ENCODE measurements around the gene SOX30.

Gene SOX30

GRCh38 chr5:157607371-157608161 is 44.7 kb downstream of the SOX30 start:
- DNase-seq (ENCODE audit: low read depth): peak; percentile 70
- no peak for TF ChIP-seq CTCF (conservative IDR thresholded peaks at IDR 0.05; ENCODE audit: low read depth, low read length)
- H3K4me3 ChIP-seq (ENCODE audit: low read depth, low read length): no peak overlapping the region

- no peak for TF ChIP-seq CTCF (conservative IDR thresholded peaks at IDR 0.05; ENCODE audit: low read depth, low read length)
- DNase-seq (ENCODE audit: low read depth): no peak
- no peak overlapping the region for H3K4me3 ChIP-seq (ENCODE audit: low read depth, low read length)
These were observed 46.2 kb downstream of the SOX30 start for GRCh38 chr5:157606046-157606445.

- DNase-seq (ENCODE audit: low read depth): peak; percentile 88
- no peak overlapping the region for H3K4me3 ChIP-seq (ENCODE audit: low read depth, low read length)
- TF ChIP-seq CTCF (conservative IDR thresholded peaks at IDR 0.05; ENCODE audit: low read depth, low read length): no peak
These were observed 48.7 kb downstream of the SOX30 start for GRCh38 chr5:157603333-157604190.

GRCh38 chr5:157602505-157602904 is 49.7 kb downstream of the SOX30 start:
- H3K4me3 ChIP-seq (ENCODE audit: low read depth, low read length): no peak overlapping the region
- no peak for DNase-seq (ENCODE audit: low read depth)
- TF ChIP-seq CTCF (conservative IDR thresholded peaks at IDR 0.05; ENCODE audit: low read depth, low read length): no peak

GRCh38 chr5:157600252-157600651 is 52.0 kb downstream of the SOX30 start:
- no peak overlapping the region for H3K4me3 ChIP-seq (ENCODE audit: low read depth, low read length)
- TF ChIP-seq CTCF (conservative IDR thresholded peaks at IDR 0.05; ENCODE audit: low read depth, low read length): no peak
- DNase-seq (ENCODE audit: low read depth): no peak

GRCh38 chr5:157599565-157599964 is 52.7 kb downstream of the SOX30 start:
- no peak for DNase-seq (ENCODE audit: low read depth)

More at GRCh38 chr5:157599565-157599964, 52.7 kb downstream of the SOX30 start:
- TF ChIP-seq CTCF (conservative IDR thresholded peaks at IDR 0.05; ENCODE audit: low read depth, low read length): no peak
- H3K4me3 ChIP-seq (ENCODE audit: low read depth, low read length): no peak overlapping the region
